Measurements from ENCODE around the gene GREM2. TPM values are rescaled to one million over a fixed set of nuclear protein-coding genes. Genes with fewer than 3 reads are reported as not detected.

The GREM2 gene
- total RNA-seq, 4 donors from 2014 or later, result 0.83 to 3.1 (median 2.8) TPM

GRCh38 chr1:240586006-240586405, 25.9 kb downstream of the GREM2 start:
- Histone ChIP-seq H3K4me1 (no peaks in the 10 kb centered on the region), H3K9me3 (no peaks in the 10 kb centered on the region), H3K27me3 (no peaks in the 10 kb centered on the region), H3K27ac (replicated peaks in 1 of 4) (no peak overlapping the region), H3K4me3 (no peak overlapping the region), H3K36me3 (no peaks in the 10 kb centered on the region)
- 69% methylated on average over 2 of the region's 2 CpGs for WGBS
- intact Hi-C loops (cut with DNase I), result no loop called here
- DNase-seq (ENCODE audit: extremely low spot score), result no peak
- TF ChIP-seq CTCF (IDR thresholded peaks at IDR 0.05) (no peak), EP300 (IDR thresholded peaks at IDR 0.05) (no peak), POLR2AphosphoS5 (IDR thresholded peaks at IDR 0.05) (no peak), POLR2A (IDR thresholded peaks at IDR 0.05; ENCODE audit: low read depth) (no peak)

GRCh38 chr1:240582953-240583352, 29.0 kb downstream of the GREM2 start:
- TF ChIP-seq CTCF (IDR thresholded peaks at IDR 0.05) (no peak), POLR2A (IDR thresholded peaks at IDR 0.05; ENCODE audit: low read depth) (no peak), EP300 (IDR thresholded peaks at IDR 0.05) (no peak), POLR2AphosphoS5 (IDR thresholded peaks at IDR 0.05) (no peak)
- H3K9me3 ChIP-seq, result no peaks in the 10 kb centered on the region
- no peaks in the 10 kb centered on the region for H3K27me3 ChIP-seq
- WGBS, result 69% methylated on average over 4 of the region's 4 CpGs
- H3K36me3 ChIP-seq, result no peaks in the 10 kb centered on the region
- DNase-seq (ENCODE audit: extremely low spot score), result no peak
- no peak overlapping the region for H3K27ac ChIP-seq (replicated peaks in 1 of 4)
- H3K4me1 ChIP-seq, result no peaks in the 10 kb centered on the region
- no peak overlapping the region for H3K4me3 ChIP-seq
- intact Hi-C loops (cut with DNase I), result no loop called here

- WGBS, result 95% methylated on average over 4 of the region's 4 CpGs
- Histone ChIP-seq H3K27ac (replicated peaks in 1 of 4) (no peak overlapping the region), H3K36me3 (no peaks in the 10 kb centered on the region), H3K27me3 (no peaks in the 10 kb centered on the region), H3K9me3 (no peaks in the 10 kb centered on the region), H3K4me3 (no peak overlapping the region), H3K4me1 (no peaks in the 10 kb centered on the region)
- DNase-seq (ENCODE audit: extremely low spot score), result no peak
- TF ChIP-seq CTCF (IDR thresholded peaks at IDR 0.05) (no peak), POLR2AphosphoS5 (IDR thresholded peaks at IDR 0.05) (no peak), EP300 (IDR thresholded peaks at IDR 0.05) (no peak), POLR2A (IDR thresholded peaks at IDR 0.05; ENCODE audit: low read depth) (no peak)
- intact Hi-C loops (cut with DNase I), result no loop called here
Observed at GRCh38 chr1:240579511-240579910, 32.4 kb downstream of the GREM2 start.

- no peak for DNase-seq (ENCODE audit: extremely low spot score)
- Histone ChIP-seq H3K9me3 (no peaks in the 10 kb centered on the region), H3K4me3 (no peak overlapping the region), H3K4me1 (peaks cover 0 to 3% (median 0%) of the 10 kb centered on the region in 4 donors), H3K27ac (replicated peaks in 1 of 4) (no peak overlapping the region), H3K36me3 (no peaks in the 10 kb centered on the region), H3K27me3 (no peaks in the 10 kb centered on the region)
- intact Hi-C loops (cut with DNase I), result no loop called here
- 65% methylated on average over 5 of the region's 5 CpGs for WGBS
- TF ChIP-seq CTCF (IDR thresholded peaks at IDR 0.05) (no peak), POLR2A (IDR thresholded peaks at IDR 0.05; ENCODE audit: low read depth) (no peak), POLR2AphosphoS5 (IDR thresholded peaks at IDR 0.05) (no peak)
Observed at GRCh38 chr1:240577095-240577494, 34.9 kb downstream of the GREM2 start.

GRCh38 chr1:240575981-240576662, 35.8 kb downstream of the GREM2 start:
- DNase-seq (ENCODE audit: extremely low spot score), result no peak
- Histone ChIP-seq H3K4me1 (peaks cover 0 to 3% (median 0%) of the 10 kb centered on the region in 4 donors), H3K36me3 (no peaks in the 10 kb centered on the region), H3K9me3 (no peaks in the 10 kb centered on the region), H3K27me3 (no peaks in the 10 kb centered on the region), H3K27ac (replicated peaks in 1 of 4) (no peak overlapping the region), H3K4me3 (peak overlapping the region in 2 of 4 donors; percentile 10 to 24)
- WGBS, result 54% methylated on average over 9 of the region's 9 CpGs
- intact Hi-C loops (cut with DNase I), result no loop called here
- no peak for TF ChIP-seq EP300 (IDR thresholded peaks at IDR 0.05)
- TF ChIP-seq CTCF (IDR thresholded peaks at IDR 0.05), result no peak
- TF ChIP-seq POLR2AphosphoS5 (IDR thresholded peaks at IDR 0.05), result no peak
- no peak for TF ChIP-seq POLR2A (IDR thresholded peaks at IDR 0.05; ENCODE audit: low read depth)

Measured in esophagus muscularis mucosa (tissue), 4 donors.